Measurements from ENCODE around the gene IQGAP3.
A peak's percentile ranks its signal among the peaks of the same experiment; 100 is the strongest.

Gene IQGAP3

GRCh38 chr1:156593661-156593989, 21.3 kb upstream of the IQGAP3 start:
- H3K9ac ChIP-seq, result no peak overlapping the region

GRCh38 chr1:156592910-156593660, 20.7 kb upstream of the IQGAP3 start:
- H3K79me2 ChIP-seq (ENCODE audit: insufficient read depth, low read depth), result peaks cover 17% of the 10 kb centered on the region; the same call in 1 of the 2 replicates
- no peak for TF ChIP-seq CTCF (conservative IDR thresholded peaks at IDR 0.05; ENCODE audit: low read depth, low read length)
- peaks cover 33% of the 10 kb centered on the region; the same call in 1 of the 2 replicates for H3K36me3 ChIP-seq (ENCODE audit: insufficient read depth)
- peak overlapping the region; percentile 12; the same call in 1 of the 2 replicates for H3K27ac ChIP-seq
- no peak overlapping the region; the same call in 1 of the 2 replicates for H3K9ac ChIP-seq
- H3K4me2 ChIP-seq, result peak overlapping the region; percentile 68
- H2AFZ ChIP-seq (ENCODE audit: low read depth), result no peak overlapping the region
- H3K4me1 ChIP-seq (ENCODE audit: low read depth, poor library complexity, severe bottlenecking), result peaks cover 35% of the 10 kb centered on the region
- no peak overlapping the region for H3K4me3 ChIP-seq (IDR thresholded peaks at IDR 0.05; ENCODE audit: insufficient read depth, low read depth, low read length)
- H3K27me3 ChIP-seq (ENCODE audit: insufficient read depth, low read depth), result no peaks in the 10 kb centered on the region
- H4K20me1 ChIP-seq (ENCODE audit: insufficient read depth), result no peaks in the 10 kb centered on the region

More at GRCh38 chr1:156593661-156593989, 21.3 kb upstream of the IQGAP3 start:
- Histone ChIP-seq H3K4me1 (ENCODE audit: low read depth, poor library complexity, severe bottlenecking) (peaks cover 35% of the 10 kb centered on the region), H3K4me3 (IDR thresholded peaks at IDR 0.05; ENCODE audit: insufficient read depth, low read depth, low read length) (no peak overlapping the region), H4K20me1 (ENCODE audit: insufficient read depth) (no peaks in the 10 kb centered on the region), H2AFZ (ENCODE audit: low read depth) (no peak overlapping the region), H3K27me3 (ENCODE audit: insufficient read depth, low read depth) (no peaks in the 10 kb centered on the region), H3K4me2 (peak overlapping the region; percentile 1; the same call in 1 of the 2 replicates), H3K27ac (peak overlapping the region; percentile 12; the same call in 1 of the 2 replicates), H3K79me2 (ENCODE audit: insufficient read depth, low read depth) (peaks cover 22% of the 10 kb centered on the region), H3K36me3 (ENCODE audit: insufficient read depth) (peaks cover 34% of the 10 kb centered on the region; the same call in 1 of the 2 replicates)
- no peak for TF ChIP-seq CTCF (conservative IDR thresholded peaks at IDR 0.05; ENCODE audit: low read depth, low read length)

GRCh38 chr1:156592158-156592909, 20.0 kb upstream of the IQGAP3 start:
- H4K20me1 ChIP-seq (ENCODE audit: insufficient read depth), result no peaks in the 10 kb centered on the region
- peak overlapping the region; percentile 43 for H3K27ac ChIP-seq
- peak overlapping the region; percentile 68 for H3K4me2 ChIP-seq
- peak overlapping the region; percentile 67 for H2AFZ ChIP-seq (ENCODE audit: low read depth)
- no peaks in the 10 kb centered on the region for H3K27me3 ChIP-seq (ENCODE audit: insufficient read depth, low read depth)
- H3K4me3 ChIP-seq (IDR thresholded peaks at IDR 0.05; ENCODE audit: insufficient read depth, low read depth, low read length), result peak overlapping the region; percentile 99
- peak overlapping the region; percentile 82 for H3K9ac ChIP-seq
- TF ChIP-seq CTCF (conservative IDR thresholded peaks at IDR 0.05; ENCODE audit: low read depth, low read length), result 0 out of 2 replicates have a peak, but pooled peaks have one; percentile 28
- H3K79me2 ChIP-seq (ENCODE audit: insufficient read depth, low read depth), result peaks cover 16% of the 10 kb centered on the region; the same call in 1 of the 2 replicates
- H3K36me3 ChIP-seq (ENCODE audit: insufficient read depth), result peaks cover 26% of the 10 kb centered on the region; the same call in 1 of the 2 replicates
- peaks cover 35% of the 10 kb centered on the region for H3K4me1 ChIP-seq (ENCODE audit: low read depth, poor library complexity, severe bottlenecking)

GRCh38 chr1:156591432-156592157, 19.2 kb upstream of the IQGAP3 start, which contains the start of gene NAXE:
Gene NAXE, plus strand, starts transcription at chr1:156591776. Its CDS starts 29 bp downstream, at chr1:156591805.
- no peaks in the 10 kb centered on the region for H4K20me1 ChIP-seq (ENCODE audit: insufficient read depth)
- H3K4me2 ChIP-seq, result peak within 1 kb of the TSS; percentile 68
- peaks cover 19% of the 10 kb centered on the region; the same call in 1 of the 2 replicates for H3K36me3 ChIP-seq (ENCODE audit: insufficient read depth)
- H3K27ac ChIP-seq, result peak within 1 kb of the TSS; percentile 43
- H3K9ac ChIP-seq, result peak within 1 kb of the TSS; percentile 82
- H2AFZ ChIP-seq (ENCODE audit: low read depth), result peak within 1 kb of the TSS; percentile 67
- H3K4me3 ChIP-seq (IDR thresholded peaks at IDR 0.05; ENCODE audit: insufficient read depth, low read depth, low read length), result peak within 1 kb of the TSS; percentile 100
- TF ChIP-seq CTCF (conservative IDR thresholded peaks at IDR 0.05; ENCODE audit: low read depth, low read length), result no peak; the same call in none of the 2 replicates
- H3K4me1 ChIP-seq (ENCODE audit: low read depth, poor library complexity, severe bottlenecking), result peaks cover 35% of the 10 kb centered on the region
- no peaks in the 10 kb centered on the region for H3K27me3 ChIP-seq (ENCODE audit: insufficient read depth, low read depth)
- peaks cover 11% of the 10 kb centered on the region; the same call in 1 of the 2 replicates for H3K79me2 ChIP-seq (ENCODE audit: insufficient read depth, low read depth)

Measured in KMS-11 (cell line).